Upper lobe of right lung (tissue), 1 donor: Measurements from ENCODE around the gene APOC4. TPM values are rescaled to one million over a fixed set of nuclear protein-coding genes. Genes with fewer than 3 reads are reported as not detected.

Experiments
- ATAC-seq: fragments of 200-7000 bp; cut with Tn5 transposase; one replicate; pipeline ENCODE4 v1.9.1; 2020; ENCODE audit warnings: mild to moderate bottlenecking, moderate library complexity
- DNase-seq: peaks from one replicate; pipeline ENCODE4 v3.0.0-alpha.2; 2020
- H3K27ac ChIP-seq: fragments of 200-600 bp; one replicate; pipeline ENCODE4 v1.8.0; 2022
- H3K27me3 ChIP-seq: fragments of 200-600 bp; one replicate; pipeline ENCODE4 v1.8.0; 2022; ENCODE audit warnings: mild to moderate bottlenecking
- H3K36me3 ChIP-seq: fragments of 200-600 bp; one replicate; pipeline ENCODE4 v1.8.0; 2022
- H3K4me1 ChIP-seq: fragments of 200-600 bp; one replicate; pipeline ENCODE4 v1.8.0; 2022
- H3K4me3 ChIP-seq: fragments of 200-600 bp; one replicate; pipeline ENCODE4 v1.8.0; 2022; ENCODE audit warnings: mild to moderate bottlenecking
- H3K9me3 ChIP-seq: fragments of 200-600 bp; one replicate; pipeline ENCODE4 v1.8.0; 2022
- intact Hi-C: fragments of 100-400 bp; cut with DNase I; formaldehyde crosslinking; loops from one replicate; pipeline ENCODE4 v1.11.0; 2022
- total RNA-seq: library from RNA; stranded (reverse); fragmentation: NEBNext Ultra II Directional; extraction: Animal tissue kit (Norgen Biotek cat#: 25700); gene quantifications from one replicate; pipeline ENCODE4 v1.2.1, GENCODE V29; 2021
- TF ChIP-seq, protein P1 (sequence below): fragments of 200-600 bp; IDR thresholded peaks from one replicate; pipeline ENCODE4 v1.8.0; 2022; ENCODE audit warnings: antibody characterized with exemption
- donor health status: DM: no; HTN: yes; CAD: no; lungs with severe emphysema.

APOC4 gene
- total RNA-seq, 1 donor from 2014 or later: not detected

DNA sequence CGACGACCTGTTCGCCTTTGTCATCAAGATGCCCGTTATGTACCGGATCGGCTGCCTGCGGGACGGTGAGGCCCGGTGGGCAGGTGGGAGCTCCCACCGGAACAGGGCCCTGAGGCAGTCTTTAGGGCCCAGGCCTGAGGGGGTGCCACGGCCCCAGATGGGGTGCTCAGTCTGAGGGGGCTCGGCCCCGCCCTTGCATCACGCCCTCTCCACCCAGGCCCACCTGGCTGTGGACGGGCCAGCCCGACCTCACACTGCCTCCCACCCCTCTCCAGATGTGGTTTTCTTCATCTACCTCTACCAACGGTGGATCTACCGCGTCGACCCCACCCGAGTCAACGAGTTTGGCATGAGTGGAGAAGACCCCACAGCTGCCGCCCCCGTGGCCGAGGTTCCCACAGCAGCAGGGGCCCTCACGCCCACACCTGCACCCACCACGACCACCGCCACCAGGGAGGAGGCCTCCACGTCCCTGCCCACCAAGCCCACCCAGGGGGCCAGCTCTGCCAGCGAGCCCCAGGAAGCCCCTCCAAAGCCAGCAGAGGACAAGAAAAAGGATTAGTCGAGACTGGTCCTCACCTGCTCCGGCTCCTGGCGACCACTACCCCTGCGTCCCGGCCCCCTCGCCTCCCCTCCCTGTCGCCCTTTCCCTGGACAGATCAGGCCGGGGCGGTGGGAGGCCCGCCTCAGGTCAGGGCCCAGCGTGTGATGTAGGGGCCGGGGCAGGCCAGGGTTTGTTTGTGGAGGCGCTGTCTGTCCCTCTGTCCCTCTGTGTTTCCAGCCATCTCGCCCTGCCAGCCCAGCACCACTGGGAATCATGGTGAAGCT lies 50.5 kb downstream of the APOC4 start:
- TF ChIP-seq, protein P1, sequence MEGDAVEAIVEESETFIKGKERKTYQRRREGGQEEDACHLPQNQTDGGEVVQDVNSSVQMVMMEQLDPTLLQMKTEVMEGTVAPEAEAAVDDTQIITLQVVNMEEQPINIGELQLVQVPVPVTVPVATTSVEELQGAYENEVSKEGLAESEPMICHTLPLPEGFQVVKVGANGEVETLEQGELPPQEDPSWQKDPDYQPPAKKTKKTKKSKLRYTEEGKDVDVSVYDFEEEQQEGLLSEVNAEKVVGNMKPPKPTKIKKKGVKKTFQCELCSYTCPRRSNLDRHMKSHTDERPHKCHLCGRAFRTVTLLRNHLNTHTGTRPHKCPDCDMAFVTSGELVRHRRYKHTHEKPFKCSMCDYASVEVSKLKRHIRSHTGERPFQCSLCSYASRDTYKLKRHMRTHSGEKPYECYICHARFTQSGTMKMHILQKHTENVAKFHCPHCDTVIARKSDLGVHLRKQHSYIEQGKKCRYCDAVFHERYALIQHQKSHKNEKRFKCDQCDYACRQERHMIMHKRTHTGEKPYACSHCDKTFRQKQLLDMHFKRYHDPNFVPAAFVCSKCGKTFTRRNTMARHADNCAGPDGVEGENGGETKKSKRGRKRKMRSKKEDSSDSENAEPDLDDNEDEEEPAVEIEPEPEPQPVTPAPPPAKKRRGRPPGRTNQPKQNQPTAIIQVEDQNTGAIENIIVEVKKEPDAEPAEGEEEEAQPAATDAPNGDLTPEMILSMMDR: no peak
- Histone ChIP-seq H3K9me3 (no peaks in the 10 kb centered on the region), H3K4me3 (no peak overlapping the region), H3K4me1 (no peaks in the 10 kb centered on the region), H3K27me3 (no peaks in the 10 kb centered on the region), H3K36me3 (peaks cover 46% of the 10 kb centered on the region), H3K27ac (no peak overlapping the region)
- intact Hi-C loops: no loop called here
- DNase-seq: no peak
- ATAC-seq: no peak

GRCh38 chr19:44993526-44993925 lies 51.5 kb downstream of the APOC4 start:
- no peaks in the 10 kb centered on the region for H3K27me3 ChIP-seq
- ATAC-seq (no peak), DNase-seq (no peak)
- no peak overlapping the region for H3K4me3 ChIP-seq
- no peaks in the 10 kb centered on the region for H3K9me3 ChIP-seq
- no peak overlapping the region for H3K27ac ChIP-seq
- H3K36me3 ChIP-seq: peaks cover 36% of the 10 kb centered on the region
- TF ChIP-seq, protein P1: no peak
- no peaks in the 10 kb centered on the region for H3K4me1 ChIP-seq
- intact Hi-C loops: no loop called here

- no peak for DNase-seq
- intact Hi-C loops: no loop called here
- no peak for ATAC-seq
- Histone ChIP-seq H3K27me3 (no peaks in the 10 kb centered on the region), H3K36me3 (peaks cover 31% of the 10 kb centered on the region), H3K27ac (no peak overlapping the region), H3K4me1 (no peaks in the 10 kb centered on the region), H3K4me3 (no peak overlapping the region), H3K9me3 (no peaks in the 10 kb centered on the region)
- TF ChIP-seq, protein P1: no peak
These were observed 52.0 kb downstream of the APOC4 start for GRCh38 chr19:44993926-44994537.

Other genes starting within 250 kb of the APOC4 start
- not detected for gene CEACAM16, start 243.1 kb upstream of the APOC4 start, total RNA-seq
- 87.4 TPM for gene BCL3, start 193.5 kb upstream of the APOC4 start, total RNA-seq
- gene CBLC, start 164.3 kb upstream of the APOC4 start, total RNA-seq: 3.2 TPM
- gene BCAM, start 133.1 kb upstream of the APOC4 start, total RNA-seq: 280 TPM
- 108 TPM for gene NECTIN2, start 95.9 kb upstream of the APOC4 start, total RNA-seq
- gene TOMM40, start 51.0 kb upstream of the APOC4 start, total RNA-seq: 52.4 TPM
- 565 TPM for gene APOE, start 36.4 kb upstream of the APOC4 start, total RNA-seq
- 558 TPM for gene APOC1, start 27.6 kb upstream of the APOC4 start, total RNA-seq
- 33.9 TPM for gene APOC2, start 3.8 kb downstream of the APOC4 start, total RNA-seq
- 103 TPM for gene CLPTM1, start 13.1 kb downstream of the APOC4 start, total RNA-seq
- 17.5 TPM for gene RELB, start 59.2 kb downstream of the APOC4 start, total RNA-seq
- gene CLASRP, start 96.8 kb downstream of the APOC4 start, total RNA-seq: 83.7 TPM
- gene ZNF296, start 134.2 kb downstream of the APOC4 start, total RNA-seq: 1.7 TPM
- gene GEMIN7, start 137.0 kb downstream of the APOC4 start, total RNA-seq: 14.9 TPM
- 31.1 TPM for gene PPP1R37, start 150.9 kb downstream of the APOC4 start, total RNA-seq
- gene NKPD1, start 218.7 kb downstream of the APOC4 start, total RNA-seq: not detected
- gene TRAPPC6A, start 236.0 kb downstream of the APOC4 start, total RNA-seq: 16.9 TPM
- 17.8 TPM for gene BLOC1S3, start 236.5 kb downstream of the APOC4 start, total RNA-seq